ENCODE measurements around the gene LAPTM4A.
A peak's percentile ranks its signal among the peaks of the same experiment; 100 is the strongest.

- TF ChIP-seq, protein P1, sequence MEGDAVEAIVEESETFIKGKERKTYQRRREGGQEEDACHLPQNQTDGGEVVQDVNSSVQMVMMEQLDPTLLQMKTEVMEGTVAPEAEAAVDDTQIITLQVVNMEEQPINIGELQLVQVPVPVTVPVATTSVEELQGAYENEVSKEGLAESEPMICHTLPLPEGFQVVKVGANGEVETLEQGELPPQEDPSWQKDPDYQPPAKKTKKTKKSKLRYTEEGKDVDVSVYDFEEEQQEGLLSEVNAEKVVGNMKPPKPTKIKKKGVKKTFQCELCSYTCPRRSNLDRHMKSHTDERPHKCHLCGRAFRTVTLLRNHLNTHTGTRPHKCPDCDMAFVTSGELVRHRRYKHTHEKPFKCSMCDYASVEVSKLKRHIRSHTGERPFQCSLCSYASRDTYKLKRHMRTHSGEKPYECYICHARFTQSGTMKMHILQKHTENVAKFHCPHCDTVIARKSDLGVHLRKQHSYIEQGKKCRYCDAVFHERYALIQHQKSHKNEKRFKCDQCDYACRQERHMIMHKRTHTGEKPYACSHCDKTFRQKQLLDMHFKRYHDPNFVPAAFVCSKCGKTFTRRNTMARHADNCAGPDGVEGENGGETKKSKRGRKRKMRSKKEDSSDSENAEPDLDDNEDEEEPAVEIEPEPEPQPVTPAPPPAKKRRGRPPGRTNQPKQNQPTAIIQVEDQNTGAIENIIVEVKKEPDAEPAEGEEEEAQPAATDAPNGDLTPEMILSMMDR (conservative IDR thresholded peaks at IDR 0.05), result peak; percentile 70
- TF ChIP-seq ZFX (IDR thresholded peaks at IDR 0.05), result no peak
These were observed 35.8 kb downstream of the LAPTM4A start for GRCh38 chr2:20015482-20016083.
